CD14-positive monocyte (primary cell): Measurements from ENCODE around the gene GPC5. TPM values are rescaled to one million over a fixed set of nuclear protein-coding genes. Genes with fewer than 3 reads are reported as not detected.

Source experiments
- DNase-seq, 3 donors: peaks; one replicate each; pipeline ENCODE4 v3.0.0-alpha.2; 2011 to 2022
- H2AFZ ChIP-seq: 2 replicates; pipeline ENCODE4 v1.6.0; 2012; ENCODE audit warnings: mild to moderate bottlenecking, low read depth, low read length, inconsistent platforms; ENCODE audit not compliant: insufficient read depth, poor library complexity, severe bottlenecking
- H3K27ac ChIP-seq, 2 donors: 1 replicate in 1 of 2; 2 replicates in 1 of 2; pipeline ENCODE4 v1.5.1; 2012 to 2013; ENCODE audit warnings: low read length in 2 of 2, control low read depth in 1 of 2, inconsistent platforms in 1 of 2, low read depth in 1 of 2, mild to moderate bottlenecking in 1 of 2
- H3K27me3 ChIP-seq, 2 donors: one replicate each; pipeline versions ENCODE4 v1.6.0 to v1.6.1; 2011 to 2013; ENCODE audit warnings: low read length in 2 of 2; ENCODE audit not compliant: control insufficient read depth in 2 of 2, insufficient read depth in 2 of 2
- H3K36me3 ChIP-seq, 2 donors: replicated peaks in 1 of 2; 1 replicate in 1 of 2; 2 replicates in 1 of 2; pipeline versions ENCODE4 v1.5.1 to v1.6.1; 2012 to 2013; ENCODE audit warnings: low read length in 2 of 2, control low read depth in 1 of 2, inconsistent platforms in 1 of 2, mild to moderate bottlenecking in 1 of 2; ENCODE audit not compliant: insufficient read depth in 2 of 2, control insufficient read depth in 1 of 2
- H3K4me1 ChIP-seq, 2 donors: 1 replicate in 1 of 2; 2 replicates in 1 of 2; pipeline versions ENCODE4 v1.5.1 to v1.6.1; 2012 to 2013; ENCODE audit warnings: low read length in 2 of 2, control low read depth in 1 of 2, inconsistent platforms in 1 of 2, mild to moderate bottlenecking in 1 of 2, moderate library complexity in 1 of 2; ENCODE audit not compliant: insufficient read depth in 2 of 2, control insufficient read depth in 1 of 2
- H3K4me2 ChIP-seq: replicated peaks from 2 replicates; pipeline ENCODE3; 2012; ENCODE audit warnings: low read length, moderate library complexity, mild to moderate bottlenecking; ENCODE audit not compliant: poor library complexity, severe bottlenecking; ENCODE audit errors: extremely low read depth
- H3K4me3 ChIP-seq, 3 experiments: fragments of 200-600 bp in 1 of 3; sonication (generic) in 1 of 3; replicated peaks in 1 of 3; 1 replicate in 2 of 3; 2 replicates in 1 of 3; pipeline ENCODE4 v1.5.1; 2011 to 2013; ENCODE audit warnings: low read length in 3 of 3, mild to moderate bottlenecking in 3 of 3, control low read depth in 2 of 3, low read depth in 2 of 3, inconsistent platforms in 1 of 3, moderate library complexity in 1 of 3
- H3K79me2 ChIP-seq: 2 replicates; pipeline ENCODE4 v1.6.0; 2012; ENCODE audit warnings: mild to moderate bottlenecking, control low read depth, inconsistent platforms, low read length, moderate library complexity; ENCODE audit not compliant: insufficient read depth
- H3K9ac ChIP-seq: 2 replicates; pipeline ENCODE4 v1.6.0; 2017; ENCODE audit warnings: low read length, mild to moderate bottlenecking; ENCODE audit not compliant: insufficient read depth, poor library complexity, severe bottlenecking
- H3K9me3 ChIP-seq, 2 donors: replicated peaks in 1 of 2; 1 replicate in 1 of 2; 2 replicates in 1 of 2; pipeline versions ENCODE4 v1.5.1 to v1.6.1; 2012 to 2013; ENCODE audit warnings: low read length in 2 of 2, control low read depth in 1 of 2; ENCODE audit not compliant: control insufficient read depth in 1 of 2, insufficient read depth in 1 of 2
- H4K20me1 ChIP-seq: 2 replicates; pipeline ENCODE4 v1.6.0; 2012; ENCODE audit warnings: mild to moderate bottlenecking, low read length, control low read depth, moderate library complexity; ENCODE audit not compliant: insufficient read depth
- H3K27ac Mint-ChIP-seq, 7 donors: one replicate each; pipeline ENCODE4 v1.8.0; 2020; ENCODE audit warnings: mild to moderate bottlenecking in 7 of 7, mixed read lengths in 7 of 7, moderate library complexity in 6 of 7, inconsistent platforms in 2 of 7
- H3K27me3 Mint-ChIP-seq, 3 donors: one replicate each; pipeline ENCODE4 v1.8.0; 2021 to 2022; ENCODE audit warnings: low read depth in 3 of 3, mild to moderate bottlenecking in 3 of 3, mixed read lengths in 3 of 3, moderate library complexity in 3 of 3, inconsistent platforms in 1 of 3
- H3K36me3 Mint-ChIP-seq, 2 donors: one replicate each; pipeline ENCODE4 v1.8.0; 2020; ENCODE audit warnings: mixed read lengths in 2 of 2, inconsistent platforms in 1 of 2, mild to moderate bottlenecking in 1 of 2
- H3K4me1 Mint-ChIP-seq: one replicate; pipeline ENCODE4 v1.8.0; 2020; ENCODE audit warnings: mild to moderate bottlenecking, mixed read lengths
- H3K4me3 Mint-ChIP-seq, 2 donors: one replicate each; pipeline ENCODE4 v1.8.0; 2020; ENCODE audit warnings: mild to moderate bottlenecking in 2 of 2, mixed read lengths in 2 of 2, moderate library complexity in 1 of 2
- H3K9me3 Mint-ChIP-seq, 7 donors: one replicate each; pipeline ENCODE4 v1.8.0; 2020 to 2022; ENCODE audit warnings: mixed read lengths in 7 of 7, mild to moderate bottlenecking in 6 of 7, moderate library complexity in 6 of 7, inconsistent platforms in 2 of 7
- CTCF ChIP-seq: fragments of 200-600 bp; IDR thresholded peaks from one replicate; pipeline ENCODE4 v1.8.0; 2022; ENCODE audit warnings: antibody characterized with exemption, mild to moderate bottlenecking
- WGBS: methylation state at CpG from one replicate; pipeline ENCODE4 v1.1.5; 2013; ENCODE audit warnings: missing lambda C conversion rate; ENCODE audit not compliant: insufficient coverage; 5-methylcytosine and 5-hydroxymethylcytosine counted together
- intact Hi-C, 2 donors: fragments of 100-400 bp; cut with micrococcal nuclease; formaldehyde crosslinking; loops; one replicate each; pipeline versions ENCODE4 v1.15.0 to v1.15.1; 2023
- polyA plus RNA-seq, 3 donors: library from polyadenylated mRNA; depleted of rRNA in 1 of 3; unstranded in 2 of 3; stranded (reverse) in 1 of 3; fragments of 300-500 nt in 2 of 3; fragments of >200 nt in 1 of 3; fragmentation: Illumina TruSeq in 2 of 3; gene quantifications; 1 replicate in 2 of 3; 2 replicates in 1 of 3; pipeline ENCODE4 v1.2.3, GENCODE V29; 2012 to 2021

Gene GPC5
- polyA plus RNA-seq, 3 donors: not detected

DNA sequence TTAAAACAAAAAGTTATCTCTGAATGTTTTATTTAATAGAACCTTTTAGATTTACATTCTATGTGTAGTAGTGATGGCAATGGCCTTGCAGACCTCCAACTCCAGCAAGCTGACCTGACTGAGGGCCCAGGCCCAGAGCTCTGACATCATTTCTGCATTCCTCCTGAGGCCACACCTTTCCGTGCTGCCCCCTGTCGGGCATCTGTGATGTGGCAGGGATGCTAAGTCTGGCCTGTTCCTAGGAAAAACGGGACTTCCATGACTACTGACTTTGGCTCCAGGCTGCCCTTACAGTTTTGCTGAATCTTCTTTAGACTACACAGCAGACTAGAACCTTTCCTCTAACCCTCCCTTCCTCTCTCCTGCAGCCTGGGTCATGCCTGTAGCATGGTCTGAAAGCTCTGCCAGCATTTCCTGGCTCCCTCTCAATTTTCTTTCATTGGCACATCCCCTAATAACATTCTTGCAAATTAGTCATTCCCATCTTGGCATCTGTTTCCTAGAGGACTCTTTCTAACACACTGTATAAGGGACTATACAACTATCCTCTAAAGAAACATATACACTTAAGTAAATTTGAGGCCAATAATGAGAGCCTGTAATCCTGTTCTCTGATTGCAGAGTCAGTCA lies 249.1 kb downstream of the GPC5 start:
- Mint-ChIP-seq H3K27ac (no peak overlapping the region), H3K36me3 (no peaks in the 10 kb centered on the region), H3K4me1 (no peaks in the 10 kb centered on the region), H3K27me3 (no peaks in the 10 kb centered on the region), H3K4me3 (no peak overlapping the region), H3K9me3 (peaks cover 0 to 2% (median 0%) of the 10 kb centered on the region in 7 donors)
- 31% methylated on average over 2 of the region's 3 CpGs for WGBS
- no peaks in the 10 kb centered on the region for H3K4me1 ChIP-seq
- H4K20me1 ChIP-seq: no peaks in the 10 kb centered on the region
- no peak for DNase-seq
- no peaks in the 10 kb centered on the region for H3K27me3 ChIP-seq
- no peak overlapping the region for H3K27ac ChIP-seq
- intact Hi-C loops: no loop called here
- no peak overlapping the region for H3K4me3 ChIP-seq
- H3K36me3 ChIP-seq: no peaks in the 10 kb centered on the region
- TF ChIP-seq CTCF: peak; percentile 14
- H3K9me3 ChIP-seq: peaks cover 0 to 2% of the 10 kb centered on the region in 2 donors
- no peak overlapping the region for H3K9ac ChIP-seq
- H3K4me2 ChIP-seq: no peak overlapping the region
- H2AFZ ChIP-seq: no peak overlapping the region
- no peaks in the 10 kb centered on the region for H3K79me2 ChIP-seq

DNA sequence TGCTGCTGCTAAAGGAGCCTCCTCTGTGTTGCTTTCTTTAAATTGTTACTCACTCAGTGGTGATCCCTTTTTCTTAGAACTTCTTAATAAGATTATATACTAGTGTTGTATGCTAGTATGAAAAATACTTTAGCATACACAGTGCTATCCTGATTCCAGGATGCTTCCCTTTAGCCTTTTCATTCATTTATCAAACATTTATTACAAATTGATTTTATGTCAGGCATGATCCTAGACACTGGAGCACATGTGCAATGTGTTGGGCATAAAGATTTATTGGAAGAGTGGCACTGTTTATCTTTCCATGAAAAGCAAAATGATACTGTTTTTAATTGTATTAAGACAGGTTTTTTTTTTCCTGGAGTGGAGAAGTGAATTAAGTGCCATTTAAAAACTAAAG lies 249.6 kb downstream of the GPC5 start:
- no peaks in the 10 kb centered on the region for H3K79me2 ChIP-seq
- no peaks in the 10 kb centered on the region for H3K27me3 ChIP-seq
- no peak overlapping the region for H3K4me2 ChIP-seq
- Mint-ChIP-seq H3K27me3 (no peaks in the 10 kb centered on the region), H3K4me3 (no peak overlapping the region), H3K36me3 (no peaks in the 10 kb centered on the region), H3K9me3 (peaks cover 0 to 2% (median 0%) of the 10 kb centered on the region in 7 donors), H3K4me1 (no peaks in the 10 kb centered on the region), H3K27ac (no peak overlapping the region)
- H3K9ac ChIP-seq: no peak overlapping the region
- no peak overlapping the region for H3K4me3 ChIP-seq
- intact Hi-C loops: no loop called here
- H3K4me1 ChIP-seq: no peaks in the 10 kb centered on the region
- no peaks in the 10 kb centered on the region for H4K20me1 ChIP-seq
- TF ChIP-seq CTCF: no peak
- H3K36me3 ChIP-seq: no peaks in the 10 kb centered on the region
- no peak for DNase-seq
- peaks cover 0 to 2% of the 10 kb centered on the region in 2 donors for H3K9me3 ChIP-seq
- H3K27ac ChIP-seq: no peak overlapping the region
- H2AFZ ChIP-seq: no peak overlapping the region
